OCI-LY7 (cell line): ENCODE results near the gene PPL.

Experiments
- CTCF ChIP-seq: fragments of 200-600 bp; sonication (generic); conservative IDR thresholded peaks from 2 replicates; pipeline ENCODE4 v1.5.1; 2014; ENCODE audit warnings: mild to moderate bottlenecking, antibody characterized with exemption, low read length, moderate library complexity, mixed read lengths
- EZH2phosphoT487 ChIP-seq: fragments of 200-600 bp; sonication (generic); IDR thresholded peaks from 2 replicates; pipeline ENCODE4 v1.6.1; 2018; ENCODE audit warnings: low read depth, borderline replicate concordance, mild to moderate bottlenecking, mixed run types, antibody characterized with exemption, low read length, moderate library complexity, mixed read lengths

DNA sequence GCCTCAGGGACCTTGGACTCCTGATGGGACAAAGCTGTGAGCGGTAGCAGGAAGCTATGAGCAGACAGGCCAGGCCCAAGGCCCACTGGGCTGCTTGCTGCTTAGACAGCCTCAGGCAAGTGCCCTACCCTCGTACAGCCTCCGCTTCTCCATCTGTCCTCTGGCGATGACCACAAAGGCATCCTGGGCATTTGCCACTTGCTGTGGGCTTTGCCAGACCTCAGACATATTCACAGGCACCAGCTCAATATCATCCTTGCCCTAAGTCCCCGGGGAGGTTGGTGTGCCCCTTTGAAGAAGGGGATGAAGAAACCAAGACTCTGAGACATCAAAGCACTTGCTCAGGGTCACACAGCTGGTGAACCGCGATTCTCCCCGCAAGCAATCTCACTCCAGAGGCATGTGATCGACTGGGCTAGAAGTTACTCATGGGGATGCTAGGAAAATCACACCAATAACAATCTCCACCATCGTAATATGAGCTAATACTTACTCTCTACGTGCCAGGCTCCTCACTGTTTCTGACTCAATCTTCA, 21.7 kb downstream of the PPL start:
- TF ChIP-seq CTCF (no peak), EZH2phosphoT487 (no peak)
